AG09309 (cell line): ENCODE measurements around the gene CBARP.

Experiments used
- DNase-seq: peaks from one replicate; pipeline ENCODE4 v3.0.0-alpha.2; 2010; ENCODE audit warnings: low read depth
- H3K4me3 ChIP-seq: 2 replicates; pipeline ENCODE4 v1.5.1; 2011; ENCODE audit warnings: mild to moderate bottlenecking, low read depth, low read length, moderate library complexity; ENCODE audit not compliant: control insufficient read depth
- TF ChIP-seq, protein P1 (sequence below): IDR thresholded peaks from 2 replicates; pipeline ENCODE4 v1.5.1; 2011; ENCODE audit warnings: mild to moderate bottlenecking, low read depth, low read length, inconsistent platforms; ENCODE audit not compliant: insufficient read depth, control insufficient read depth; ENCODE audit errors: missing control alignments

CBARP gene

DNA sequence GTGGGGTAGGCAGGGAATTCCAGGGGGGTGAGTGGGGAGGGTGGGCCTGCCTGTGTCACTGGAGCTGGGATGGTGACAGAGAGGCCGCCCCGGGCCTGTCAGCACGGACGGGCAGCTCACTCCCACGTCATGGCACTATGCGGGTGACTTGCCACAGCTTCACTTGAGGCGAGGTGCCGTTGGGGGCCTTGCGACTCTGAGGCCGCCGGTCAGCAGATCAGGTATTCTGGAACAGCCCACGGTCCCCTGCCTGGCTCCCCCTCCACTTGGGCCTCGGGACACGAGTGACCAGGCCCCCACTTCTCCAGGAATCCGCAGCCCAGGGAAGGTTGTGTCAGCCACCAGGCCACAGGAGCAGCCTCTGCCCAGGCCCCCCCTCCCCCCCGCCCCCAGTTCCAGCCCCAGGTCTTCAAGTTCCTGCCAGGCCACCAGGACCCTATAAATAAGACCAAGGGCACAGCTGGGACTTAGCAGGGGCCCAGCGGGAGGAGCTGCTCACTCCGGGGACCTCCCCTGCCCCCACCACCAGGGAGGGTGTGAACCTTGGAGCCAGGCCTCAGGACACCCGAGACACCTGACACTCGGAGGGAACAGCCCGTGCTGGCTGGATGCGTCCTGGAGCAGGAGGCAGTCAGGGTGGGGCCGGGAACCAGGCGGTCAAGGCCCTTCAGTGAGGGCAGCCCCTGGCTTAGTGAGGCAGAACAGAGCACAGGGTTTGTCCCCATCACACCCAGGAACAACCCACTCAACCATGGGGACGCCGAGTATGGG is 7.9 kb upstream of the CBARP start:
- TF ChIP-seq, protein P1, sequence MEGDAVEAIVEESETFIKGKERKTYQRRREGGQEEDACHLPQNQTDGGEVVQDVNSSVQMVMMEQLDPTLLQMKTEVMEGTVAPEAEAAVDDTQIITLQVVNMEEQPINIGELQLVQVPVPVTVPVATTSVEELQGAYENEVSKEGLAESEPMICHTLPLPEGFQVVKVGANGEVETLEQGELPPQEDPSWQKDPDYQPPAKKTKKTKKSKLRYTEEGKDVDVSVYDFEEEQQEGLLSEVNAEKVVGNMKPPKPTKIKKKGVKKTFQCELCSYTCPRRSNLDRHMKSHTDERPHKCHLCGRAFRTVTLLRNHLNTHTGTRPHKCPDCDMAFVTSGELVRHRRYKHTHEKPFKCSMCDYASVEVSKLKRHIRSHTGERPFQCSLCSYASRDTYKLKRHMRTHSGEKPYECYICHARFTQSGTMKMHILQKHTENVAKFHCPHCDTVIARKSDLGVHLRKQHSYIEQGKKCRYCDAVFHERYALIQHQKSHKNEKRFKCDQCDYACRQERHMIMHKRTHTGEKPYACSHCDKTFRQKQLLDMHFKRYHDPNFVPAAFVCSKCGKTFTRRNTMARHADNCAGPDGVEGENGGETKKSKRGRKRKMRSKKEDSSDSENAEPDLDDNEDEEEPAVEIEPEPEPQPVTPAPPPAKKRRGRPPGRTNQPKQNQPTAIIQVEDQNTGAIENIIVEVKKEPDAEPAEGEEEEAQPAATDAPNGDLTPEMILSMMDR: no peak
- no peak for DNase-seq
- H3K4me3 ChIP-seq: no peak overlapping the region

DNA sequence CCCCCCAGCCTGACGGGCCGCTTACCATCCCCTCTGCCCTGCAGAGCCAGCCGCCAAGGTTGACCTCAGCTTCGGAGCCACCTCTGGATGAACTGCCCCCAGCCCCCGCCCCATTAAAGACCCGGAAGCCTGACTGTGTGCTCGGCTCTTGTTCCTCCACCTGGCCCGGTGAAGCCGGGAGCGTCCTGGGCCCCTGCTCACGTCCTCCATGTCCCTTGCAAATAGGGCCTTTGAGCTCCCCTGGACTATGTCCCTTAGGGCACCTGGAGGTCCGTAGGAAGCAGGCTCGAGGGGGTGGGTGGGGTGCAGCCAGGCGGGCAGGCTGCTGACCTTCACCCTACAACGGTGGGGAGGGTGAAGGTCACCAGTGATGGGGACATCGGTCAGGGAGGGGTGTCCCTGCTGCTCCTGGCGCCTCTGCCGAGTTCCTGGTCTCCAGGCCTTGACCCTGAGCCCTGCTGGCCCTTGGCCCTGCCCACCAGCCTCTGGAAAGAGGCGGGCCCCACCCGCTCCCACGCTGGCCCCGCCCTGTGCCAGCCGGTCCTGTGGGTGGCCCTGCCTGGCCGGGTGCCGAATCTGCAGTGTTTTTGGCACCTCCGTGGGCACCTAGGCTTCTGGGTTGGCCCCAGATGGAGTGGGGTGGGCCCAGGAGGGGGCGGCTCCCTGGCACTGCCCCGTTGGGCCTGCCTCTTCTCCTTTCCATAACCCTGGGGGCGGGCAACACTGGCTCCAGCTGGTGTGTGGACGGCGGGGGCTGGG is 7.1 kb upstream of the CBARP start:
- no peak for DNase-seq
- H3K4me3 ChIP-seq: peak overlapping the region; percentile 8; the same call in 1 of the 2 replicates
- TF ChIP-seq, protein P1: no peak

DNA sequence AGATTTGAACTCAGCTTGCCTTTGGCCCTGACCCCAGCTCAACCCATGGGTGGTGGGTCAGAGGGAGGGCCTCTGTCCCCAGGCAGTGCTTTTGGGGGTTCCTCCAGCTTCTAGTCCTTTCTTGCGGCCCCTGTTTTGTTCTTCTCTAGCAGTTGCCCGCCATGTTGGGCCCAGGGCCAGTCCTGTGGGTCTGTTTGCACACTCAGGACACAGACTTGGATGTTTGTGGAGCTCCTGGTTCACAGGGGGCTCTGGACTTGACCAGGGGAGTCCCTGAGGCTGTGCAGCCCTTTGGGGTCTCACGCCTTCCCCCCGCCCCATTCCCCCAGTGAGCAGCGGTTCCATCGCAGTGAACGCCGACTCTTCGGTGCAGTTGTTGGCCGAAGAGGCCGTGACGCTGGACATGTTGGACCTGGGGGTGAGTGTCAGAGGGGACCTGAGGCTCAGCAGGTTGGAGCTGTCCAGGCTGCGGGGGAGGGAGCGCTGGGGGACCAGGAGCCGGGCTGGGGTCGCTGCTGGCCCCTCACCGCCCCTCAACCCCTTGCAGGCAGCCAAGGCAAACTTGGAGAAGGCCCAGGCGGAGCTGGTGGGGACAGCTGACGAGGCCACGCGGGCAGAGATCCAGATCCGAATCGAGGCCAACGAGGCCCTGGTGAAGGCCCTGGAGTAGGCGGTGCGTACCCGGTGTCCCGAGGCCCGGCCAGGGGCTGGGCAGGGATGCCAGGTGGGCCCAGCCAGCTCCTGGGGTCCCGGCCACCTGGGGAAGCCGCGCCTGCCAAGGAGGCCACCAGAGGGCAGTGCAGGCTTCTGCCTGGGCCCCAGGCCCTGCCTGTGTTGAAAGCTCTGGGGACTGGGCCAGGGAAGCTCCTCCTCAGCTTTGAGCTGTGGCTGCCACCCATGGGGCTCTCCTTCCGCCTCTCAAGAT is 6.2 kb upstream of the CBARP start:
- no peak overlapping the region for H3K4me3 ChIP-seq
- TF ChIP-seq, protein P1: peak; percentile 93
- no peak for DNase-seq

DNA sequence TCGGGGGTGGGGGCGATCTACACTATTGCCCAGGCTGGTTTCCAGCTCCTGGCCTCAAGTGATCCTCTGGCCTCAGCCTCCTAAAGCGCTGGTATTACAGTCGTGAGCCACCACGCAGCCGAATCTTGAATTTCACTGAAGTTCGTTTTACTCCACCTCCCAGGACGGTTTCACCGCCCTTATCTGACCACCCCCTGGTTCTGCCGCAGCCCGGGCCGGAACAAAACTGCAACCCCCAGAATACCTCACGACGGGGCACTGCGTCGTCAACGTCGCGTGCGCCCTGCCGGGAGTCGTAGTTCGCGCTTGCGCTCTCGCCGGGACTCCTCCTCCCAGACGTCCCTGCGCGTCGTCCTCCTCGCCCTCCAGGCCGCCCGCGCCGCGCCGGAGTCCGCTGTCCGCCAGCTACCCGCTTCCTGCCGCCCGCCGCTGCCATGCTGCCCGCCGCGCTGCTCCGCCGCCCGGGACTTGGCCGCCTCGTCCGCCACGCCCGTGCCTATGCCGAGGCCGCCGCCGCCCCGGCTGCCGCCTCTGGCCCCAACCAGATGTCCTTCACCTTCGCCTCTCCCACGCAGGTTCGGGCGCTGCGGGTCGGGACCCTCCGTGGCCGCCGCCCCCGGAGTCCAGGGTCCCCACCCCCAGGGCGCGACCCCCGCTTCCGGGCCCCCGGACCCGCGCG is 3.8 kb upstream of the CBARP start, which contains the start of gene ATP5F1D:
Gene ATP5F1D, plus strand, starts transcription at position 335 of the 679 bp plus-strand sequence. Its CDS starts 100 bp downstream, at position 435.
- TF ChIP-seq, protein P1: no peak
- DNase-seq: peak; percentile 73
- H3K4me3 ChIP-seq: peak within 1 kb of the TSS; percentile 68

DNA sequence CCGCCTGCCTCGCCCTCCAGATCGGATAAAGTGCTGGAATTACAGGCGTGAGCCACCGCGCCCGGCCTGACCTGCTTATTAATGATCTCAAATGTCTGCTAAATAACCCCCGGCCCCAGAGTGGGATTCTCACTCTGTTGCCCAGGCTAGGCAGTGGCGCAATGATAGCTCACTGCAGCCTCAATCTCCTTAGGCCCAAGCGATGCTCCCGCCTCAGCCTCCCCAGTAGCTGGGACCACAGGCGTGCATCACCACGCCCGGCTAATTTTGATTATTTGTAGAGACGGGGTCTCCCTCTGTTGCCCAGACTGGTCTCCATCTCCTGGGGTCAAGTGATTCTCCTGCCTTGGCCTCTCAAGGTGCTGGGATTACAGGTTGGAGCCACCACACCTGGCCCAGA is 3.1 kb upstream of the CBARP start:
- no peak overlapping the region for H3K4me3 ChIP-seq
- TF ChIP-seq, protein P1: no peak
- no peak for DNase-seq
